Mucosa of descending colon (tissue), 3 donors: Measurements from ENCODE around the gene KLC3. TPM values are rescaled to one million over a fixed set of nuclear protein-coding genes. Genes with fewer than 3 reads are reported as not detected.

ENCODE experiments used
- ATAC-seq: fragments of 200-7000 bp; cut with Tn5 transposase; one replicate; pipeline ENCODE4 v1.9.1; 2020; ENCODE audit warnings: mild to moderate bottlenecking, moderate library complexity
- DNase-seq, 3 donors: peaks; one replicate each; pipeline ENCODE4 v3.0.0-alpha.2; 2020
- H3K36me3 ChIP-seq: fragments of 200-600 bp; one replicate; pipeline ENCODE4 v1.8.0; 2021; ENCODE audit warnings: low read depth, mild to moderate bottlenecking
- H3K4me1 ChIP-seq: fragments of 200-600 bp; one replicate; pipeline ENCODE4 v1.8.0; 2021; ENCODE audit warnings: low read depth, mild to moderate bottlenecking
- H3K4me3 ChIP-seq: fragments of 200-600 bp; one replicate; pipeline ENCODE4 v1.8.0; 2021; ENCODE audit warnings: mild to moderate bottlenecking
- H3K9me3 ChIP-seq: fragments of 200-600 bp; one replicate; pipeline ENCODE4 v1.8.0; 2021; ENCODE audit warnings: mild to moderate bottlenecking
- intact Hi-C, 2 donors: fragments of 100-400 bp; cut with DNase I in 1 of 2; cut with micrococcal nuclease in 1 of 2; formaldehyde crosslinking; loops; one replicate each; pipeline versions ENCODE4 v1.11.0 to v1.11.1; 2022; cut with DNase I, micrococcal nuclease
- total RNA-seq, 3 donors: library from RNA; stranded (reverse); fragmentation: NEBNext Ultra II Directional in 2 of 3; extraction: Animal tissue kit (Norgen Biotek cat#: 25700) in 2 of 3; gene quantifications; one replicate each; pipeline versions ENCODE4 v1.2.1 to v1.2.4, GENCODE V29; 2021 to 2023
- TF ChIP-seq, protein P1 (sequence below): fragments of 200-600 bp; IDR thresholded peaks from one replicate; pipeline ENCODE4 v1.8.0; 2022; ENCODE audit warnings: antibody characterized with exemption, mild to moderate bottlenecking
- donor health status: DM: no; HTN: no; CAD: no; lungs with moderate emphysema.
- donor health status: DM: no; HTN: no; CAD: no.
- donor health status: DM: no; HTN: yes; CAD: no.

The KLC3 gene
- total RNA-seq, 3 donors from 2014 or later, result not detected

GRCh38 chr19:45303269-45304060 lies 37.1 kb upstream of the KLC3 start:
- no peak for ATAC-seq
- no peak overlapping the region for H3K4me3 ChIP-seq
- DNase-seq, result no peak
- no peaks in the 10 kb centered on the region for H3K9me3 ChIP-seq
- TF ChIP-seq, protein P1, sequence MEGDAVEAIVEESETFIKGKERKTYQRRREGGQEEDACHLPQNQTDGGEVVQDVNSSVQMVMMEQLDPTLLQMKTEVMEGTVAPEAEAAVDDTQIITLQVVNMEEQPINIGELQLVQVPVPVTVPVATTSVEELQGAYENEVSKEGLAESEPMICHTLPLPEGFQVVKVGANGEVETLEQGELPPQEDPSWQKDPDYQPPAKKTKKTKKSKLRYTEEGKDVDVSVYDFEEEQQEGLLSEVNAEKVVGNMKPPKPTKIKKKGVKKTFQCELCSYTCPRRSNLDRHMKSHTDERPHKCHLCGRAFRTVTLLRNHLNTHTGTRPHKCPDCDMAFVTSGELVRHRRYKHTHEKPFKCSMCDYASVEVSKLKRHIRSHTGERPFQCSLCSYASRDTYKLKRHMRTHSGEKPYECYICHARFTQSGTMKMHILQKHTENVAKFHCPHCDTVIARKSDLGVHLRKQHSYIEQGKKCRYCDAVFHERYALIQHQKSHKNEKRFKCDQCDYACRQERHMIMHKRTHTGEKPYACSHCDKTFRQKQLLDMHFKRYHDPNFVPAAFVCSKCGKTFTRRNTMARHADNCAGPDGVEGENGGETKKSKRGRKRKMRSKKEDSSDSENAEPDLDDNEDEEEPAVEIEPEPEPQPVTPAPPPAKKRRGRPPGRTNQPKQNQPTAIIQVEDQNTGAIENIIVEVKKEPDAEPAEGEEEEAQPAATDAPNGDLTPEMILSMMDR, result no peak
- no peaks in the 10 kb centered on the region for H3K4me1 ChIP-seq
- intact Hi-C loops, result no loop called here
- H3K36me3 ChIP-seq, result no peaks in the 10 kb centered on the region

DNA sequence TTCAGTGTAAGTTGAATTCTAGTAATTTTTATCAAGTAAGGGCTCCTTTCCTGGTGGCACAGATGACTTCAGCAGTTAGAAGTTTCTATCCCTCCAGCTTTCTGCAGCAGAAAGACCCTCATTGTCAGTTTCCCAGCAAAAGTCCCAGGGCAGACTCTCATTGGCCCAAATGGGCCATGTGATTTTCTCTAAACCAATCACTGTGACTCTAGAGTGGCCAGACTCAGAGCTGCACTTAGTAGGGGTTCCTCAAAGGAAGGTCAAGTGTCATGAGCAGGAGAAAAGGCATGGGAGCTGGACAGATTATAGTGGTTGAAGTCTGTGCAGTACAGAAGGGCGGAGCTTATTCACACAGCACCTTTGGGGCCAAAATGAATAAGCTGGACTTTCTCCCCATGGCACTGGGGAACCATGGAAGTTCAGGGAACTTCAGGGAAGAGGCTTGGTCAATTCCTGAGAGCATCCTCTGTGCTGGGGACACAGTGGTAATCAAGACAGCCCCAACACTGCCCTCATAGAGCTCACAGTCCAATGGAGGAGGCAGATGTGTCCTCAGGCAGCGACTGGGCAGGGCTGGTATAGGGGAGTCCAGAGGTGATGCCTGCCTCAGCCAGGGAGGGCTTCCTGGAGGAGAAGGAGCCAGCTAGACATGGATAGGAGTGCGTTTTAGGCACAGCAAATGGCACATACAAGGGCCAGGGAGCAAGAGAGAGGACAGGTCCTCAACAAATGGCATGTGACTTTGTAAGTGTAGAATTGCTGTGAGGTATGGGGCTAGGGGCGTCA lies 36.2 kb upstream of the KLC3 start:
- ATAC-seq (no peak), DNase-seq (no peak)
- intact Hi-C loops, result no loop called here
- Histone ChIP-seq H3K36me3 (no peaks in the 10 kb centered on the region), H3K4me1 (no peaks in the 10 kb centered on the region), H3K9me3 (no peaks in the 10 kb centered on the region), H3K4me3 (no peak overlapping the region)
- TF ChIP-seq, protein P1, result no peak

GRCh38 chr19:45305007-45305406 lies 35.5 kb upstream of the KLC3 start:
- TF ChIP-seq, protein P1, result no peak
- ATAC-seq, result no peak
- H3K9me3 ChIP-seq, result no peaks in the 10 kb centered on the region

GRCh38 chr19:45305421-45305820 lies 35.1 kb upstream of the KLC3 start:
- DNase-seq (no peak), ATAC-seq (no peak)
- TF ChIP-seq, protein P1, result no peak
- no peaks in the 10 kb centered on the region for H3K36me3 ChIP-seq
- no peaks in the 10 kb centered on the region for H3K9me3 ChIP-seq
- intact Hi-C loops, result no loop called here
- H3K4me3 ChIP-seq, result no peak overlapping the region
- no peaks in the 10 kb centered on the region for H3K4me1 ChIP-seq

More at GRCh38 chr19:45305007-45305406, 35.5 kb upstream of the KLC3 start:
- DNase-seq, result no peak
- intact Hi-C loops, result no loop called here
- Histone ChIP-seq H3K4me3 (no peak overlapping the region), H3K36me3 (no peaks in the 10 kb centered on the region), H3K4me1 (no peaks in the 10 kb centered on the region)

DNA sequence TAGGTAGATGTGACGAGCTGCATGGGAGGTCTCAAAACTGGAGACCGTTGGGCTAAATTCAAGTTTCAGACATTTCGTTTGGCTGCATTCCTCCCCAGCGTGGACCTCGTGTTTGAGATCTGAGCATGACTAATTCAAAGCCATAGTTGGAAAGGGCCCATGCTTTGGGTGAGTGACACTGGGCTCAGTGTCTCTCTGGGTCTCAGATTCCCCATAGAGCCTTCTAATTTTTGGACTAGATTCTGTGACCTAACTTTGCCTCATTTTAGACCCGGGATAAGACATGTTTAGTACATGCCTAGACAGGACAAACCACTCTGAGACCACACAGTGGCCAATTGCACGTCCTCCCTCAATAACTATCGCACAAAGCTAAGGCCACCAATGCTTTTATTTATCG lies 34.5 kb upstream of the KLC3 start:
- no peak for ATAC-seq
- Histone ChIP-seq H3K4me3 (no peak overlapping the region), H3K9me3 (no peaks in the 10 kb centered on the region), H3K4me1 (no peaks in the 10 kb centered on the region), H3K36me3 (no peaks in the 10 kb centered on the region)
- intact Hi-C loops, result no loop called here
- TF ChIP-seq, protein P1, result no peak
- no peak for DNase-seq
